AG04449 (cell line): ENCODE results near the gene RNLS.

Experiments used
- CTCF ChIA-PET: fragments of 350-600 bp; formaldehyde crosslinking; extraction: SDS; loops from one replicate; lab custom pipeline; 2021; ENCODE audit warnings: antibody characterized with exemption; lab: Yijun Ruan, JAX
- POLR2A ChIA-PET: fragments of 400-600, 350-600 bp; formaldehyde crosslinking; extraction: SDS; loops from one replicate; lab custom pipeline; 2020; ENCODE audit warnings: antibody characterized with exemption, inconsistent platforms; lab: Yijun Ruan, JAX
- DNase-seq: peaks from one replicate; pipeline ENCODE4 v3.0.0-alpha.2; 2010; ENCODE audit warnings: low read depth, low spot score
- H3K4me3 ChIP-seq: 2 replicates; pipeline ENCODE4 v1.5.1; 2011; ENCODE audit warnings: low read depth, mild to moderate bottlenecking, control low read depth, low read length
- CTCF ChIP-seq: IDR thresholded peaks from one replicate; pipeline ENCODE4 v1.5.1; 2011; ENCODE audit warnings: mild to moderate bottlenecking, moderate library complexity, low read length, control low read depth, inconsistent platforms; ENCODE audit not compliant: insufficient read depth; ENCODE audit errors: missing control alignments

Gene RNLS

GRCh38 chr10:88386821-88387773 is 196.0 kb downstream of the RNLS start:
- CTCF ChIA-PET, result interaction anchor here (1.2 to 10.3 kb wide), 8 partner anchors 8 to 531 kb away, joined by 3 to 304 read pairs (median 9); partner anchors contain the start of genes KLLN and PTEN
- no peak overlapping the region for H3K4me3 ChIP-seq
- no peak for DNase-seq
- POLR2A ChIA-PET, result interaction anchor here (0.6 to 1.1 kb wide), 2 partner anchors 317 to 524 kb away, joined by 4 to 5 read pairs; partner anchors contain the start of genes KLLN and PTEN
- no peak for TF ChIP-seq CTCF

- POLR2A ChIA-PET, result no interaction called here
- H3K4me3 ChIP-seq, result no peak overlapping the region
- no peak for TF ChIP-seq CTCF
- no peak for DNase-seq
- CTCF ChIA-PET, result interaction anchor here (0.7 to 10.3 kb wide), 6 partner anchors 8 to 530 kb away, joined by 3 to 304 read pairs (median 9); partner anchors contain the start of genes KLLN and PTEN
Observed at GRCh38 chr10:88386204-88386788, 196.8 kb downstream of the RNLS start.

GRCh38 chr10:88385601-88386203 is 197.4 kb downstream of the RNLS start:
- CTCF ChIA-PET, result interaction anchor here (0.7 to 10.3 kb wide), 5 partner anchors 7 to 530 kb away, joined by 3 to 304 read pairs (median 15); partner anchors contain the start of genes KLLN and PTEN
- no peak for TF ChIP-seq CTCF
- POLR2A ChIA-PET, result no interaction called here
- no peak overlapping the region for H3K4me3 ChIP-seq
- DNase-seq, result no peak

- TF ChIP-seq CTCF, result no peak
- DNase-seq, result no peak
- POLR2A ChIA-PET, result no interaction called here
- CTCF ChIA-PET, result interaction anchor here (1.3 kb wide), 1 partner anchor 37 kb away, joined by 4 read pairs; no protein-coding TSS in a partner anchor
- no peak overlapping the region for H3K4me3 ChIP-seq
Observed at GRCh38 chr10:88383276-88383675, 199.8 kb downstream of the RNLS start.

GRCh38 chr10:88382699-88383098 is 200.4 kb downstream of the RNLS start:
- no peak for TF ChIP-seq CTCF
- CTCF ChIA-PET, result interaction anchor here (1.6 kb wide), 1 partner anchor 169 kb away, joined by 4 read pairs; no protein-coding TSS in a partner anchor
- H3K4me3 ChIP-seq, result no peak overlapping the region
- no peak for DNase-seq
- POLR2A ChIA-PET, result no interaction called here
